Peyer's patch (tissue), 4 donors: ENCODE results near the gene PRRT2. TPM values are rescaled to one million over a fixed set of nuclear protein-coding genes. Genes with fewer than 3 reads are reported as not detected.
"Not testable (repeated sequence)": the region's sequence is repeated elsewhere in the genome, so short reads cannot be mapped to it uniquely, and the experiment has no call there.

Source experiments
- DNase-seq, 3 donors: peaks; one replicate each; pipeline ENCODE4 v3.0.0-alpha.2; 2017 to 2019
- H3K27ac ChIP-seq, 4 donors: fragments of 200-600 bp; sonication (generic); one replicate each; pipeline ENCODE4 v1.5.1; 2016 to 2019
- H3K27me3 ChIP-seq, 2 donors: fragments of 200-600 bp; sonication (generic); one replicate each; pipeline ENCODE4 v1.5.1; 2019
- H3K36me3 ChIP-seq, 3 donors: fragments of 200-600 bp; sonication (generic); one replicate each; pipeline ENCODE4 v1.5.1; 2016 to 2019
- H3K4me1 ChIP-seq, 4 donors: fragments of 200-600 bp; sonication (generic); one replicate each; pipeline ENCODE4 v1.5.1; 2016 to 2019
- H3K4me3 ChIP-seq, 4 donors: fragments of 200-600 bp; sonication (generic); 1 replicate in 3 of 4; 2 replicates in 1 of 4; pipeline ENCODE4 v1.5.1; 2016 to 2019; ENCODE audit warnings: mild to moderate bottlenecking in 1 of 4
- H3K9me3 ChIP-seq, 4 donors: fragments of 200-600 bp; sonication (generic); one replicate each; pipeline ENCODE4 v1.5.1; 2016 to 2019; ENCODE audit warnings: mild to moderate bottlenecking in 1 of 4
- POLR2A ChIP-seq, 2 donors: fragments of 450-650 bp; IDR thresholded peaks; one replicate each; pipeline ENCODE4 v1.5.1; 2017; ENCODE audit warnings: antibody characterized with exemption in 2 of 2, mild to moderate bottlenecking in 2 of 2, moderate library complexity in 2 of 2
- total RNA-seq, 4 donors: library from RNA; depleted of rRNA; stranded (reverse); fragments of >200 nt; gene quantifications; one replicate each; pipeline ENCODE4 v1.1.0, GENCODE V29; 2016
- TF ChIP-seq, protein P1 (sequence below), 6 experiments: fragments of 450-650 bp in 4 of 6; fragments of 200-600 bp in 2 of 6; sonication (generic) in 1 of 6; IDR thresholded peaks; one replicate each; pipeline ENCODE4 v1.5.1; 2017 to 2019; ENCODE audit warnings: antibody characterized with exemption in 6 of 6, mild to moderate bottlenecking in 3 of 6, moderate library complexity in 1 of 6

The PRRT2 gene
- total RNA-seq, 4 donors from 2014 or later = 0.95 to 3.3 (median 2.5) TPM; not detected in 1

- peak overlapping the region in 3 of 4 donors; percentile 1 to 41 (median 2) for H3K4me3 ChIP-seq
- peak; percentile 49 to 66 for TF ChIP-seq POLR2A (IDR thresholded peaks at IDR 0.05)
- TF ChIP-seq, protein P1, sequence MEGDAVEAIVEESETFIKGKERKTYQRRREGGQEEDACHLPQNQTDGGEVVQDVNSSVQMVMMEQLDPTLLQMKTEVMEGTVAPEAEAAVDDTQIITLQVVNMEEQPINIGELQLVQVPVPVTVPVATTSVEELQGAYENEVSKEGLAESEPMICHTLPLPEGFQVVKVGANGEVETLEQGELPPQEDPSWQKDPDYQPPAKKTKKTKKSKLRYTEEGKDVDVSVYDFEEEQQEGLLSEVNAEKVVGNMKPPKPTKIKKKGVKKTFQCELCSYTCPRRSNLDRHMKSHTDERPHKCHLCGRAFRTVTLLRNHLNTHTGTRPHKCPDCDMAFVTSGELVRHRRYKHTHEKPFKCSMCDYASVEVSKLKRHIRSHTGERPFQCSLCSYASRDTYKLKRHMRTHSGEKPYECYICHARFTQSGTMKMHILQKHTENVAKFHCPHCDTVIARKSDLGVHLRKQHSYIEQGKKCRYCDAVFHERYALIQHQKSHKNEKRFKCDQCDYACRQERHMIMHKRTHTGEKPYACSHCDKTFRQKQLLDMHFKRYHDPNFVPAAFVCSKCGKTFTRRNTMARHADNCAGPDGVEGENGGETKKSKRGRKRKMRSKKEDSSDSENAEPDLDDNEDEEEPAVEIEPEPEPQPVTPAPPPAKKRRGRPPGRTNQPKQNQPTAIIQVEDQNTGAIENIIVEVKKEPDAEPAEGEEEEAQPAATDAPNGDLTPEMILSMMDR (IDR thresholded peaks at IDR 0.05) = no peak
- peaks cover 8 to 79% (median 39%) of the 10 kb centered on the region in 4 donors for H3K4me1 ChIP-seq
Observed at GRCh38 chr16:29825145-29826044, 13.4 kb downstream of the PRRT2 start.

DNA sequence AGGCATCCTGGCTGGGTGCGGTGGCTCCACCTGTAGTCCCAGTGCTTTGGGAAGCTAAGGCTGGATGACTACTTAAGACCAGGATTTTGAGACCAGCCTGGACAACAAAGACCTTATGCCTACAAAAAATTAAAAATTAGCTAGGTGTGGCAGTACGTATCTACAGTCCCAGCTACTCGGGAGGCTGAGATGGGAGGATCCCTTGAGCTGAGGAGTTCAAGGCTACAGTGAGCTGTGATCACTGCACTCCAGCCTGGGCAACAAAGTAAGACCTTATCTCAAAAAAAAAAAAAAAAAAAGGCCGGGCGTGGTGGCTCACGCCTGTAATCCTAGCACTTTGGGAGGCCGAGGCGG, 14.3 kb downstream of the PRRT2 start:
- DNase-seq = no peak

More at GRCh38 chr16:29825145-29826044, 13.4 kb downstream of the PRRT2 start:
- peak in 1 of 3 donors; percentile 74 for DNase-seq
- peak overlapping the region; percentile 68 to 95 (median 91) for H3K27ac ChIP-seq
- H3K36me3 ChIP-seq = peaks cover 0 to 4% (median 0%) of the 10 kb centered on the region in 3 donors
- no peaks in the 10 kb centered on the region for H3K27me3 ChIP-seq
- H3K9me3 ChIP-seq = no peaks in the 10 kb centered on the region

DNA sequence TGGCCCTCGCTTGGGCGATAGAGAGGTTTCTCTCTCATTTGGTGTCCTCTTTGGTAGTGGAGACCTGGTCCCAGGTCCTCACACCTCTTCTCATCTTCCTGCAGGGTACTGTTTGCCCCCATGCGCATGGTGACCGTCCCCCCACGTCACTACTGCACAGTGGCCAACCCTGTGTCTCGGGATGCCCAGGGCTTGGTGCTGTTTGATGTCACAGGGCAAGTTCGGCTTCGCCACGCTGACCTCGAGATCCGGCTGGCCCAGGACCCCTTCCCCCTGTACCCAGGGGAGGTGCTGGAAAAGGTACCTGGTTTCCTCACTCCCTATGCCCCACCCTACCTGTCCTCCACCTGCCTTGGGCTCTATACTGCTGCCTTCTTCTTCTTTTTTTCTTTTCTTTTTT, 18.8 kb downstream of the PRRT2 start:
- peaks cover 0 to 55% (median 0%) of the 10 kb centered on the region in 3 donors for H3K36me3 ChIP-seq
- no peak for DNase-seq
- TF ChIP-seq, protein P1 (IDR thresholded peaks at IDR 0.05) = no peak
- no peak for TF ChIP-seq POLR2A (IDR thresholded peaks at IDR 0.05)
- H3K27me3 ChIP-seq = no peaks in the 10 kb centered on the region
- no peaks in the 10 kb centered on the region for H3K9me3 ChIP-seq
- peak overlapping the region in 2 of 4 donors; percentile 63 to 86 for H3K27ac ChIP-seq
- H3K4me3 ChIP-seq = no peak overlapping the region
- peaks cover 0 to 39% (median 13%) of the 10 kb centered on the region in 4 donors for H3K4me1 ChIP-seq

More for the DNA sequence above, 14.3 kb downstream of the PRRT2 start:
- Histone ChIP-seq H3K4me3 (peak overlapping the region in 1 of 4 donors; percentile 1), H3K4me1 (peaks cover 8 to 79% (median 37%) of the 10 kb centered on the region in 4 donors), H3K36me3 (peaks cover 0 to 13% (median 0%) of the 10 kb centered on the region in 3 donors), H3K27me3 (no peaks in the 10 kb centered on the region), H3K27ac (peak overlapping the region; percentile 68 to 95 (median 91)), H3K9me3 (no peaks in the 10 kb centered on the region)
- TF ChIP-seq POLR2A (IDR thresholded peaks at IDR 0.05) = peak in 1 of 2 donors; percentile 12
- TF ChIP-seq, protein P1 (IDR thresholded peaks at IDR 0.05) = no peak

- Histone ChIP-seq H3K27me3 (no peaks in the 10 kb centered on the region), H3K4me1 (peaks cover 0 to 32% (median 8%) of the 10 kb centered on the region in 4 donors), H3K36me3 (peaks cover 0 to 63% (median 0%) of the 10 kb centered on the region in 3 donors), H3K9me3 (no peaks in the 10 kb centered on the region), H3K4me3 (no peak overlapping the region), H3K27ac (no peak overlapping the region)
- no peak for TF ChIP-seq POLR2A (IDR thresholded peaks at IDR 0.05)
- TF ChIP-seq, protein P1 (IDR thresholded peaks at IDR 0.05) = no peak
- DNase-seq = no peak
Observed at GRCh38 chr16:29831490-29831889, 19.5 kb downstream of the PRRT2 start.

DNA sequence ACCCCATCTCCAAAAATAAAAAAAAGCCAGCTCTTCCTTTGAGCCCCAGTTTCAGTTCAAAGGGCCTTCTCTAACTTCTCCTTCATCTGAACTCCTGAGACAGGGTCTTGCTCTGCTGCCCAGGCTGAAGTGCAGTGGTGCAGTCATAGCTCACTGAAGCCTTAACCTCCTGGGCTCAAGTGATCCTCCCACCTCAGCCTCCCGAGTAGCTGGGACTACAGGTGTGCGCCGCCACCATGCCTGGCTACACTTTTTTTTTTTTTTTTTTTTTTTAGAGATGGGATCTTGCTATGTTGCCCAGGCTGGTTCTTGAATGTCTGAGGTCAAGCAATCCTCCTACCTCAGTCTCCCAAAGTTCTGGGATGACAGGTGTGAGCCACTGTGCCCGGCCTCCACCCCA, 21.2 kb downstream of the PRRT2 start:
- not testable (repeated sequence) for H3K4me3 ChIP-seq, H3K27me3 ChIP-seq, H3K9me3 ChIP-seq, H3K27ac ChIP-seq, DNase-seq
- Histone ChIP-seq H3K36me3 (peaks cover 0 to 80% (median 0%) of the 10 kb centered on the region in 3 donors), H3K4me1 (peaks cover 0 to 15% (median 2%) of the 10 kb centered on the region in 4 donors)

DNA sequence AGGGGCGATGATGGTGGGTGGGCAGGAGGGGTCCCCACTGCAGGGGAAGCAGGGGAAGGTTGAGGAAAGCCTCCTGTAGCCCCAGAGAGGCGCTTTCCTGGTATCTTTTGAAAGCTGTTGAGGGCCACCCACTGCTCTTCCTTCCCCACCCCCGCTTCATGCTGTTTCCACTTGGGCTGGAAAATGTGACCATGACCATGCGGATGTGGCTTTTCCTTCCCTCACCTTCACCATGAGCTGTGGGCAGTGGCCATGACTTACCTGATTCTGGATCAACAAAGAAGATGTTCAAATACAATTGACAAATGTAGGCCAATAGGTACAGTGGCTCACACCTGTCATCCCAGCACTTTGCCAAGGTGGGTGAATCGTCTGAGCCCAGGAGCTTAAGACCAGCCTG, 22.1 kb downstream of the PRRT2 start:
- TF ChIP-seq, protein P1 (IDR thresholded peaks at IDR 0.05) = no peak
- no peak for TF ChIP-seq POLR2A (IDR thresholded peaks at IDR 0.05)
- peaks cover 0 to 88% (median 0%) of the 10 kb centered on the region in 3 donors for H3K36me3 ChIP-seq
- peaks cover 0 to 12% (median 0%) of the 10 kb centered on the region in 4 donors for H3K4me1 ChIP-seq

More for the DNA sequence above, 22.1 kb downstream of the PRRT2 start:
- DNase-seq = no peak
- Histone ChIP-seq H3K9me3 (no peaks in the 10 kb centered on the region), H3K27ac (no peak overlapping the region), H3K4me3 (no peak overlapping the region), H3K27me3 (no peaks in the 10 kb centered on the region)
